Neural cell (in vitro differentiated cells): ENCODE results near the gene CACNA1D. TPM values are rescaled to one million over a fixed set of nuclear protein-coding genes. Genes with fewer than 3 reads are reported as not detected.

Source experiments
- H2AFZ ChIP-seq: fragments of 200-600, 300-800 bp; sonication (generic), shearing (Covaris generic); 2 replicates; pipeline ENCODE4 v1.6.0; 2014; ENCODE audit warnings: low read depth, mild to moderate bottlenecking, antibody characterized with exemption, low read length, moderate library complexity
- H3F3A ChIP-seq: fragments of 200-600 bp; shearing (Covaris generic); 2 replicates; pipeline ENCODE4 v1.6.1; 2016; ENCODE audit warnings: mild to moderate bottlenecking, moderate library complexity, mixed read lengths, antibody characterized with exemption, low read length; ENCODE audit not compliant: insufficient read depth, poor library complexity, severe bottlenecking
- H3K27ac ChIP-seq: fragments of 200-600, 300-800 bp; sonication (generic), shearing (Covaris generic); 2 replicates; pipeline ENCODE4 v1.5.1; 2014; ENCODE audit warnings: mild to moderate bottlenecking, low read length, moderate library complexity
- H3K27me3 ChIP-seq: fragments of 300-800, 200-600 bp; sonication (generic), shearing (Covaris generic); 2 replicates; pipeline ENCODE4 v1.6.0; 2014; ENCODE audit warnings: mild to moderate bottlenecking, low read depth, low read length, moderate library complexity; ENCODE audit not compliant: insufficient read depth
- H3K36me3 ChIP-seq: fragments of 300-800, 200-600 bp; sonication (generic), shearing (Covaris generic); 2 replicates; pipeline ENCODE4 v1.5.1; 2014; ENCODE audit warnings: mild to moderate bottlenecking, antibody characterized with exemption, low read length, moderate library complexity; ENCODE audit not compliant: insufficient read depth
- H3K4me2 ChIP-seq: fragments of 300-800, 200-600 bp; sonication (generic), shearing (Covaris generic); 2 replicates; pipeline ENCODE4 v1.6.0; 2014; ENCODE audit warnings: mild to moderate bottlenecking, low read length
- H3K4me3 ChIP-seq: fragments of 300-800, 200-600 bp; sonication (generic), shearing (Covaris generic); 2 replicates; pipeline ENCODE4 v1.5.1; 2014; ENCODE audit warnings: mild to moderate bottlenecking, low read length, moderate library complexity
- H3K79me2 ChIP-seq: fragments of 200-600 bp; shearing (Covaris generic); replicated peaks from 2 replicates; pipeline ENCODE4 v1.6.0; 2014; ENCODE audit warnings: mild to moderate bottlenecking, low read length, moderate library complexity; ENCODE audit not compliant: insufficient read depth
- H3K9ac ChIP-seq: fragments of 300-800, 200-600 bp; sonication (generic), shearing (Covaris generic); 2 replicates; pipeline ENCODE4 v1.6.1; 2016; ENCODE audit warnings: mild to moderate bottlenecking, low read length, mixed read lengths
- H3K9me2 ChIP-seq: fragments of 200-600 bp; shearing (Covaris generic); 2 replicates; pipeline ENCODE4 v1.6.1; 2016; ENCODE audit warnings: mild to moderate bottlenecking, low read length, mixed read lengths; ENCODE audit not compliant: insufficient read depth
- H3K9me3 ChIP-seq: fragments of 200-600, 300-800 bp; sonication (generic), shearing (Covaris generic); 2 replicates; pipeline ENCODE4 v1.6.1; 2016; ENCODE audit warnings: mild to moderate bottlenecking, mixed run types, low read length, moderate library complexity, mixed read lengths
- H4K20me1 ChIP-seq: fragments of 200-600 bp; shearing (Covaris generic); 2 replicates; pipeline ENCODE4 v1.6.1; 2016; ENCODE audit warnings: mild to moderate bottlenecking, mixed run types; ENCODE audit not compliant: insufficient read depth
- EP300 ChIP-seq: fragments of 450-650 bp; conservative IDR thresholded peaks from 2 replicates; pipeline ENCODE4 v1.6.1; 2014; ENCODE audit warnings: antibody characterized with exemption, mild to moderate bottlenecking, moderate library complexity; ENCODE audit not compliant: poor library complexity, severe bottlenecking
- EZH2 ChIP-seq: fragments of 200-600, 300-800 bp; shearing (Covaris generic), sonication (generic); IDR thresholded peaks from 2 replicates; pipeline ENCODE4 v1.6.1; 2014; ENCODE audit warnings: antibody characterized with exemption, low read length, borderline replicate concordance, mild to moderate bottlenecking; ENCODE audit not compliant: insufficient read depth, poor library complexity, severe bottlenecking
- MXI1 ChIP-seq: fragments of 450-650 bp; conservative IDR thresholded peaks from 2 replicates; pipeline ENCODE4 v1.6.1; 2014; ENCODE audit warnings: antibody characterized with exemption, mild to moderate bottlenecking; ENCODE audit not compliant: poor library complexity, severe bottlenecking
- POLR2AphosphoS5 ChIP-seq: IDR thresholded peaks from 2 replicates; pipeline ENCODE4 v1.6.1; 2012
- RAD21 ChIP-seq: fragments of 450-650 bp; conservative IDR thresholded peaks from 2 replicates; pipeline ENCODE4 v1.6.1; 2014; ENCODE audit warnings: antibody characterized with exemption, mild to moderate bottlenecking, moderate library complexity
- REST ChIP-seq: IDR thresholded peaks from 2 replicates; pipeline ENCODE4 v1.6.1; 2012; ENCODE audit warnings: borderline replicate concordance
- SMC3 ChIP-seq: fragments of 450-650 bp; conservative IDR thresholded peaks from 2 replicates; pipeline ENCODE4 v1.6.1; 2014; ENCODE audit warnings: antibody characterized with exemption, mild to moderate bottlenecking, moderate library complexity; ENCODE audit not compliant: poor library complexity
- TAF1 ChIP-seq: IDR thresholded peaks from 2 replicates; pipeline ENCODE4 v1.6.1; 2012; ENCODE audit warnings: low read depth
- polyA plus RNA-seq: library from polyadenylated mRNA; depleted of rRNA; stranded (reverse); fragments of >200 nt; gene quantifications from 2 replicates; pipeline ENCODE4 v1.2.3, GENCODE V29; 2014
- TF ChIP-seq, protein P1 (sequence below): fragments of 450-650 bp; IDR thresholded peaks from 2 replicates; pipeline ENCODE4 v1.5.1; 2014; ENCODE audit warnings: antibody characterized with exemption, mild to moderate bottlenecking, moderate library complexity; ENCODE audit not compliant: poor library complexity, severe bottlenecking

Gene CACNA1D
- polyA plus RNA-seq, 1 donor from 2014 or later: 22.5 TPM

DNA sequence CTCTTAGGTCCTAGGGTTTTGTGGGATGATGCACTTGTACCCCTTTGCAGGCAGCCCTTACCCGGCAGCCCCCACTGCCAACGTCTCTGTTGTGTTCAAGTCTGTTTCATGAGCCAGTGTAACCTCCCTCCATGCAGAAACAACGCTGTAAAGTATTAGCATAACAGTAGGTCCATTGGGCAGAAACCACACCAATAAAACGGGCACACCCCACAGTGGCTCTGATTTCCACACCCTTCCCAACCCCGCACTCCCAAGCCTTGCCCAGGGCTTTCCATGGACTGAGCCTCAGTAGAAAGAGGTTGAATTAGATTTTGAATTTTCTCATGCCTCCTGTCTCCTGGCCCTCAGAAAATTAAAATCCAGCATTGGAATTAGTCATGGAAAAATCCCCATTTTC is 124.5 kb downstream of the CACNA1D start:
- Histone ChIP-seq H2AFZ (no peak overlapping the region), H4K20me1 (no peaks in the 10 kb centered on the region), H3K79me2 (no peaks in the 10 kb centered on the region), H3K36me3 (no peaks in the 10 kb centered on the region), H3K4me2 (no peak overlapping the region), H3K9me2 (no peaks in the 10 kb centered on the region), H3K9me3 (no peaks in the 10 kb centered on the region), H3K27ac (no peak overlapping the region), H3K9ac (no peak overlapping the region), H3K4me3 (no peak overlapping the region), H3K27me3 (no peaks in the 10 kb centered on the region), H3F3A (no peaks in the 10 kb centered on the region)
- TF ChIP-seq RAD21 (no peak), TAF1 (no peak), MXI1 (no peak), EP300 (no peak), REST (no peak), POLR2AphosphoS5 (no peak), SMC3 (no peak), EZH2 (no peak)
- TF ChIP-seq, protein P1, sequence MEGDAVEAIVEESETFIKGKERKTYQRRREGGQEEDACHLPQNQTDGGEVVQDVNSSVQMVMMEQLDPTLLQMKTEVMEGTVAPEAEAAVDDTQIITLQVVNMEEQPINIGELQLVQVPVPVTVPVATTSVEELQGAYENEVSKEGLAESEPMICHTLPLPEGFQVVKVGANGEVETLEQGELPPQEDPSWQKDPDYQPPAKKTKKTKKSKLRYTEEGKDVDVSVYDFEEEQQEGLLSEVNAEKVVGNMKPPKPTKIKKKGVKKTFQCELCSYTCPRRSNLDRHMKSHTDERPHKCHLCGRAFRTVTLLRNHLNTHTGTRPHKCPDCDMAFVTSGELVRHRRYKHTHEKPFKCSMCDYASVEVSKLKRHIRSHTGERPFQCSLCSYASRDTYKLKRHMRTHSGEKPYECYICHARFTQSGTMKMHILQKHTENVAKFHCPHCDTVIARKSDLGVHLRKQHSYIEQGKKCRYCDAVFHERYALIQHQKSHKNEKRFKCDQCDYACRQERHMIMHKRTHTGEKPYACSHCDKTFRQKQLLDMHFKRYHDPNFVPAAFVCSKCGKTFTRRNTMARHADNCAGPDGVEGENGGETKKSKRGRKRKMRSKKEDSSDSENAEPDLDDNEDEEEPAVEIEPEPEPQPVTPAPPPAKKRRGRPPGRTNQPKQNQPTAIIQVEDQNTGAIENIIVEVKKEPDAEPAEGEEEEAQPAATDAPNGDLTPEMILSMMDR: no peak

- no peaks in the 10 kb centered on the region for H3K9me2 ChIP-seq
- no peaks in the 10 kb centered on the region for H3K36me3 ChIP-seq
- H3K27ac ChIP-seq: no peak overlapping the region
- H3K9me3 ChIP-seq: no peaks in the 10 kb centered on the region
- no peak overlapping the region for H2AFZ ChIP-seq
- H3K27me3 ChIP-seq: no peaks in the 10 kb centered on the region
- no peaks in the 10 kb centered on the region for H4K20me1 ChIP-seq
- H3K79me2 ChIP-seq: no peaks in the 10 kb centered on the region
- no peak for TF ChIP-seq REST
- no peak for TF ChIP-seq SMC3
- no peak for TF ChIP-seq EZH2
- TF ChIP-seq TAF1: no peak
- TF ChIP-seq RAD21: no peak
- no peak for TF ChIP-seq MXI1
- TF ChIP-seq POLR2AphosphoS5: no peak
- TF ChIP-seq, protein P1: no peak
- TF ChIP-seq EP300: no peak
- no peak overlapping the region for H3K4me3 ChIP-seq
- no peak overlapping the region for H3K4me2 ChIP-seq
- no peaks in the 10 kb centered on the region for H3F3A ChIP-seq
- no peak overlapping the region for H3K9ac ChIP-seq
These were observed 129.8 kb downstream of the CACNA1D start for GRCh38 chr3:53624061-53624857.
